K562 (cell line): ENCODE measurements around the gene NDUFV2. TPM values are rescaled to one million over a fixed set of nuclear protein-coding genes. Genes with fewer than 3 reads are reported as not detected.

ENCODE experiments used
- CTBP1 ChIP-seq: fragments of 450-650 bp; IDR thresholded peaks from 2 replicates; pipeline ENCODE4 v1.6.1; 2016; ENCODE audit warnings: borderline replicate concordance
- FOXK2 ChIP-seq, 2 experiments: fragments of 450-650 bp; IDR thresholded peaks in 1 of 2; conservative IDR thresholded peaks in 1 of 2; 2 replicates each; pipeline ENCODE4 v1.6.1; 2016; ENCODE audit warnings: low read depth in 2 of 2, mild to moderate bottlenecking in 1 of 2
- GATA2 ChIP-seq: sonication (generic); formaldehyde crosslinking; IDR thresholded peaks from 2 replicates; pipeline ENCODE4 v1.4.0; 2020; ENCODE audit warnings: mild to moderate bottlenecking, missing genetic modification reagents
- MCM5 ChIP-seq: fragments of 450-650 bp; IDR thresholded peaks from 2 replicates; pipeline ENCODE4 v1.6.1; 2016; ENCODE audit warnings: low read depth
- MXI1 ChIP-seq: IDR thresholded peaks from 2 replicates; pipeline ENCODE4 v1.6.1; 2011; ENCODE audit warnings: low read depth, mild to moderate bottlenecking, improper control_type of control experiment, low read length
- NFYB ChIP-seq: IDR thresholded peaks from 2 replicates; pipeline ENCODE4 v1.6.1; 2011; ENCODE audit warnings: mild to moderate bottlenecking, moderate library complexity; ENCODE audit not compliant: insufficient read length; ENCODE audit errors: extremely low read depth
- SMARCE1 ChIP-seq: fragments of 450-650 bp; IDR thresholded peaks from 2 replicates; pipeline ENCODE4 v1.7.1; 2016; ENCODE audit warnings: mild to moderate bottlenecking
- TSHZ1 ChIP-seq: fragments of 250-450 bp; sonication (Bioruptor Pico); IDR thresholded peaks from 2 replicates; pipeline ENCODE4 v1.4.0; 2020; ENCODE audit warnings: mild to moderate bottlenecking, moderate library complexity
- UBTF ChIP-seq, 2 experiments: IDR thresholded peaks; 2 replicates each; pipeline ENCODE4 v1.6.1; 2012; ENCODE audit warnings: improper control_type of control experiment in 2 of 2, low read depth in 2 of 2, low read length in 2 of 2, borderline replicate concordance in 1 of 2
- ZNF197 ChIP-seq: fragments of 200-800 bp; sonication (Bioruptor generic); IDR thresholded peaks from 2 replicates; pipeline ENCODE4 v1.6.1; 2016; ENCODE audit warnings: low read depth, missing genetic modification characterization, missing compliant biosample characterization
- ZNF253 ChIP-seq: fragments of 250-450 bp; sonication (Bioruptor Pico); conservative IDR thresholded peaks from 2 replicates; pipeline ENCODE4 v1.6.1; 2021; ENCODE audit warnings: mild to moderate bottlenecking
- polyA plus RNA-seq, 8 experiments: library from polyadenylated mRNA; depleted of rRNA in 4 of 8; stranded (reverse) in 5 of 8; unstranded in 3 of 8; fragments of >200 nt; fragmentation: Nextera tagmentation in 2 of 8; fragmentation: Illumina TruSeq in 1 of 8; extraction: Ambion mirVana in 2 of 8; extraction: Trizol in 1 of 8; gene quantifications; 2 replicates each; pipeline versions ENCODE4 v1.2.1 to v1.2.3, GENCODE V29; 2011 to 2014; ENCODE audit warnings: inconsistent platforms in 1 of 8, missing spikeins in 1 of 8
- total RNA-seq, 7 experiments: library from RNA; depleted of rRNA in 6 of 7; stranded (reverse); fragments of >200 nt in 6 of 7; fragmentation: Illumina TruSeq in 2 of 7; extraction: Trizol in 2 of 7; gene quantifications; 2 replicates each; pipeline versions ENCODE4 v1.2.1 to v1.2.3, GENCODE V29; 2011 to 2021; ENCODE audit warnings: low replicate concordance in 1 of 7
- TF ChIP-seq, protein P1 (sequence below): fragments of 250-450 bp; sonication (Bioruptor Pico); IDR thresholded peaks from 2 replicates; pipeline ENCODE4 v1.4.0; 2020; ENCODE audit warnings: mild to moderate bottlenecking, moderate library complexity, borderline replicate concordance
- TF ChIP-seq, protein P2 (sequence below): IDR thresholded peaks from 3 replicates; pipeline ENCODE4 v1.6.1; 2011; ENCODE audit warnings: borderline replicate concordance, mild to moderate bottlenecking; ENCODE audit not compliant: insufficient read length, insufficient read depth

Gene NDUFV2
- total and polyA plus RNA-seq, 9 of the 15 experiments (the other 6 are each of a cell fraction or from before 2014, with no cell fraction given): 213 to 550 (median 384) TPM

- TF ChIP-seq UBTF (IDR thresholded peaks at IDR 0.05; ENCODE audit: borderline replicate concordance in 1 of 2, low read depth in 2 of 2, low read length in 2 of 2): 0 out of 4 replicates have a peak, but pooled peaks of 1 of the 2 experiments have one; percentile 61
- 0 out of 4 replicates have a peak, but pooled peaks of 1 of the 2 experiments have one; percentile 10 for TF ChIP-seq FOXK2 (conservative IDR thresholded peaks at IDR 0.05 in 1 of 2, IDR thresholded peaks at IDR 0.05 in 1 of 2; ENCODE audit: low read depth in 2 of 2)
- no peak for TF ChIP-seq GATA2 (CRISPR knock-in tag)
- TF ChIP-seq ZNF253: no peak
- no peak for TF ChIP-seq NFYB
- TF ChIP-seq, protein P1, sequence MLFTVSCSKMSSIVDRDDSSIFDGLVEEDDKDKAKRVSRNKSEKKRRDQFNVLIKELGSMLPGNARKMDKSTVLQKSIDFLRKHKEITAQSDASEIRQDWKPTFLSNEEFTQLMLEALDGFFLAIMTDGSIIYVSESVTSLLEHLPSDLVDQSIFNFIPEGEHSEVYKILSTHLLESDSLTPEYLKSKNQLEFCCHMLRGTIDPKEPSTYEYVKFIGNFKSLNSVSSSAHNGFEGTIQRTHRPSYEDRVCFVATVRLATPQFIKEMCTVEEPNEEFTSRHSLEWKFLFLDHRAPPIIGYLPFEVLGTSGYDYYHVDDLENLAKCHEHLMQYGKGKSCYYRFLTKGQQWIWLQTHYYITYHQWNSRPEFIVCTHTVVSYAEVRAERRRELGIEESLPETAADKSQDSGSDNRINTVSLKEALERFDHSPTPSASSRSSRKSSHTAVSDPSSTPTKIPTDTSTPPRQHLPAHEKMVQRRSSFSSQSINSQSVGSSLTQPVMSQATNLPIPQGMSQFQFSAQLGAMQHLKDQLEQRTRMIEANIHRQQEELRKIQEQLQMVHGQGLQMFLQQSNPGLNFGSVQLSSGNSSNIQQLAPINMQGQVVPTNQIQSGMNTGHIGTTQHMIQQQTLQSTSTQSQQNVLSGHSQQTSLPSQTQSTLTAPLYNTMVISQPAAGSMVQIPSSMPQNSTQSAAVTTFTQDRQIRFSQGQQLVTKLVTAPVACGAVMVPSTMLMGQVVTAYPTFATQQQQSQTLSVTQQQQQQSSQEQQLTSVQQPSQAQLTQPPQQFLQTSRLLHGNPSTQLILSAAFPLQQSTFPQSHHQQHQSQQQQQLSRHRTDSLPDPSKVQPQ (CRISPR knock-in tag): no peak
- TF ChIP-seq MCM5: no peak
- peak; percentile 59 for TF ChIP-seq SMARCE1
- TF ChIP-seq TSHZ1 (CRISPR knock-in tag): no peak
- TF ChIP-seq, protein P2, sequence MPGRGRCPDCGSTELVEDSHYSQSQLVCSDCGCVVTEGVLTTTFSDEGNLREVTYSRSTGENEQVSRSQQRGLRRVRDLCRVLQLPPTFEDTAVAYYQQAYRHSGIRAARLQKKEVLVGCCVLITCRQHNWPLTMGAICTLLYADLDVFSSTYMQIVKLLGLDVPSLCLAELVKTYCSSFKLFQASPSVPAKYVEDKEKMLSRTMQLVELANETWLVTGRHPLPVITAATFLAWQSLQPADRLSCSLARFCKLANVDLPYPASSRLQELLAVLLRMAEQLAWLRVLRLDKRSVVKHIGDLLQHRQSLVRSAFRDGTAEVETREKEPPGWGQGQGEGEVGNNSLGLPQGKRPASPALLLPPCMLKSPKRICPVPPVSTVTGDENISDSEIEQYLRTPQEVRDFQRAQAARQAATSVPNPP: no peak
- peak; percentile 36; the same call in 1 of the 2 replicates for TF ChIP-seq CTBP1
- TF ChIP-seq MXI1: no peak
- peak; percentile 85; the same call in 1 of the 2 replicates for TF ChIP-seq ZNF197
Observed at GRCh38 chr18:9137168-9138066, 34.9 kb downstream of the NDUFV2 start (continued).
